IPS-20b (cell line): ENCODE data around the gene SCN1B.
A peak's percentile ranks its signal among the peaks of the same experiment; 100 is the strongest.
"Not testable (repeated sequence)": the region's sequence is repeated elsewhere in the genome, so short reads cannot be mapped to it uniquely, and the experiment has no call there.

Experiments used
- H3K27ac ChIP-seq: one replicate; pipeline ENCODE4 v1.5.1; 2013; ENCODE audit warnings: low read length
- H3K27me3 ChIP-seq: 2 replicates; pipeline ENCODE4 v1.6.1; 2013; ENCODE audit warnings: mild to moderate bottlenecking, low read length, inconsistent platforms; ENCODE audit not compliant: insufficient read depth
- H3K36me3 ChIP-seq: 2 replicates; pipeline ENCODE4 v1.6.1; 2013; ENCODE audit warnings: low read depth, mild to moderate bottlenecking, inconsistent platforms, low read length, moderate library complexity; ENCODE audit not compliant: insufficient read depth
- H3K4me1 ChIP-seq: 2 replicates; pipeline ENCODE4 v1.6.1; 2013; ENCODE audit warnings: mild to moderate bottlenecking, control low read depth, inconsistent platforms, low read length, moderate library complexity; ENCODE audit not compliant: insufficient read depth
- H3K4me3 ChIP-seq: 2 replicates; pipeline ENCODE4 v1.5.1; 2013; ENCODE audit warnings: mild to moderate bottlenecking, low read length, inconsistent platforms
- H3K9ac ChIP-seq: 2 replicates; pipeline ENCODE4 v1.6.1; 2013; ENCODE audit warnings: low read depth, mild to moderate bottlenecking, inconsistent platforms, low read length, moderate library complexity
- H3K9me3 ChIP-seq: 2 replicates; pipeline ENCODE4 v1.6.1; 2013; ENCODE audit warnings: mild to moderate bottlenecking, low read depth, low read length, inconsistent platforms; ENCODE audit not compliant: insufficient read depth

Gene SCN1B

GRCh38 chr19:34994643-34995541 is 35.4 kb upstream of the SCN1B start:
- Histone ChIP-seq H3K36me3 (no peaks in the 10 kb centered on the region), H3K27ac (no peak overlapping the region), H3K4me3 (no peak overlapping the region), H3K4me1 (peaks cover 15% of the 10 kb centered on the region; the same call in 1 of the 2 replicates), H3K9me3 (no peaks in the 10 kb centered on the region; the same call in 1 of the 2 replicates), H3K9ac (no peak overlapping the region), H3K27me3 (no peaks in the 10 kb centered on the region)

- Histone ChIP-seq H3K27ac (no peak overlapping the region), H3K4me3 (no peak overlapping the region), H3K27me3 (no peaks in the 10 kb centered on the region), H3K4me1 (peaks cover 15% of the 10 kb centered on the region; the same call in 1 of the 2 replicates), H3K36me3 (no peaks in the 10 kb centered on the region), H3K9me3 (no peaks in the 10 kb centered on the region; the same call in 1 of the 2 replicates), H3K9ac (no peak overlapping the region)
Observed at GRCh38 chr19:34995551-34995950, 34.7 kb upstream of the SCN1B start.

DNA sequence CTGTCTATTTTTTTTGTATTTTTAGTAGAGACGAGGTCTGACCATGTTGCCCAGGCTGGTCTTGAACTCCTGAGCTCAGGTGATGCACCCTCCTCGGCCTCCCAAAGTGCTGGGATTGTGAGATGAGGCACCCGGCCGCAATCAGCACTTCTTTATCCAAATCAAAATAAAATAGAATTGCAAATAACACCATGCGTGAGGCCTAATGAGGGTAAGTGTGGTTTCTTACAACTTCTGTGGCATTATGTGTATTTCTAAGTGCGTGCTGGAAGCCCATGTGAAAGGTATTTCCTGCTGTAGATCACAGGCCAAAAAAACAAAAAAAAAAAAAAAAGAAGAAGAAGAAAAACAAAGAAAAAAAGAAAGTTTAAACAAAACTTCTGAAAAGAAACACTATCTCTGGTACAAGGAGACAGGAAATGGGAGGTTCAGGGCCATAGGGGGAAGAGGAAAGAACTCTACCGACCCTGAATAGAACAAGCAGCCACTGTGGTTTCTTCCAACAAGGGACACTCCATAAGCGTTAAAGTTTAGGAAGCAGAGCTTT is 33.1 kb upstream of the SCN1B start:
- Histone ChIP-seq H3K9ac (peak overlapping the region; percentile 53; the same call in 1 of the 2 replicates), H3K27ac (peak overlapping the region; percentile 67)

DNA sequence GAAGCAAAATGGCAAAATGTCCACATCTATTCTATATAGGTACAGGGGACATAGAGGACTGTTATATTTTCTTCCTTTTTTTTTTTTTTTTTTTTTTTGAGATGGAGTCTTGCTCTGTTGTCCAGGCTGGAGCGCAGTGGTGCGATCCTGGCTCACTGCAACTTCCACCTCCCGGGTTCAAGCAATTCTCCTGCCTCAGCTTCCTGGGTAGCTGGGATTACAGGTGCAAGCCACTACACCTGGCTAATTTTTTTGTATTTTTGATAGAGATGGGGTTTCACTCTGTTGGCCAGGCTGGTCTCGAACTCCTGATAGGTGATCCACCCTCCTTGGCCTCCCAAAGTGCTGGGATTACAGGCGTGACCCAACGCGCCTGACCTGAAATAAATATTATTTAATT is 32.0 kb upstream of the SCN1B start:
- Histone ChIP-seq H3K36me3 (peaks cover 13% of the 10 kb centered on the region), H3K4me1 (peaks cover 25% of the 10 kb centered on the region)
- not testable (repeated sequence) for H3K9ac ChIP-seq, H3K9me3 ChIP-seq, H3K27ac ChIP-seq, H3K27me3 ChIP-seq, H3K4me3 ChIP-seq

More for the DNA sequence above, 33.1 kb upstream of the SCN1B start:
- H3K27me3 ChIP-seq = no peaks in the 10 kb centered on the region
- H3K4me3 ChIP-seq = no peak overlapping the region
- peaks cover 20% of the 10 kb centered on the region for H3K4me1 ChIP-seq
- H3K9me3 ChIP-seq = no peaks in the 10 kb centered on the region; the same call in 1 of the 2 replicates
- peaks cover 9% of the 10 kb centered on the region for H3K36me3 ChIP-seq

DNA sequence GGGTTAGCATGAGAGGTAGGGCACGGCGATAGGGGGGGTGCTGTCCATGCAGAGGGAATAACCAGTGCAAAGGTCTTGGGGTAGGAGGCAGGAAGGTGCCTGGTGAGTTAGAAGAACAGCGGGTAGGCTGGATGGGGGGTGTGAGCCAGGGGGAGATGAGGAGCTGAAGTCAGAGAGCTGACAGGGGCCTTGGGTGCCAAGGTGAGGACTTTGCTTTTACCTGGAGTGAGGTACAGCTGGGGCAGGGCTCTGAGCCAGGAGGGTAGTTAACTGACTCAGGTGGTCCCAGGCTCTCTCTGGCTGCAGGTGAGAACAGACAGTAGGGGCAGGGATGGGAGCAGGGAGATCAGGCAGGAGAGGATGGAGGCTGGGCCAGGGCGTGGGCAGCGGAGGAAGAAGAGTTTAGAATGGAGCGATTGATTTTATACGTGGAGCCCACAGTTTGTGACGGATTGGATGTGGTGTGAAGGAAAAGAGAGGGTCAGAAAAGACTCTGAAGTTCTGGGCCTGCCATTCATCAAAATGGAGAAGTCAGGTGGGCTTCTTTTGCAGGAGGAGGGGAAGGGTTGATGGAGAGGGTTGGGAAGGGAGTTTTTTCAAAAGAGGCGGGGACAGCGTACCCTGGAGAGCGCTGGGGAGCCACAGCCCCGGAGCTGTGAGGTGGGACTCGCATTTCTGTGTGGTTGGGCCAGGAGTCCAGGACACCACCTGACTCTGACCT is 31.3 kb upstream of the SCN1B start:
- Histone ChIP-seq H3K4me1 (peaks cover 25% of the 10 kb centered on the region), H3K4me3 (peak overlapping the region; percentile 94), H3K9me3 (no peaks in the 10 kb centered on the region; the same call in 1 of the 2 replicates), H3K36me3 (peaks cover 19% of the 10 kb centered on the region), H3K27me3 (no peaks in the 10 kb centered on the region), H3K27ac (peak overlapping the region; percentile 89), H3K9ac (peak overlapping the region; percentile 97)

DNA sequence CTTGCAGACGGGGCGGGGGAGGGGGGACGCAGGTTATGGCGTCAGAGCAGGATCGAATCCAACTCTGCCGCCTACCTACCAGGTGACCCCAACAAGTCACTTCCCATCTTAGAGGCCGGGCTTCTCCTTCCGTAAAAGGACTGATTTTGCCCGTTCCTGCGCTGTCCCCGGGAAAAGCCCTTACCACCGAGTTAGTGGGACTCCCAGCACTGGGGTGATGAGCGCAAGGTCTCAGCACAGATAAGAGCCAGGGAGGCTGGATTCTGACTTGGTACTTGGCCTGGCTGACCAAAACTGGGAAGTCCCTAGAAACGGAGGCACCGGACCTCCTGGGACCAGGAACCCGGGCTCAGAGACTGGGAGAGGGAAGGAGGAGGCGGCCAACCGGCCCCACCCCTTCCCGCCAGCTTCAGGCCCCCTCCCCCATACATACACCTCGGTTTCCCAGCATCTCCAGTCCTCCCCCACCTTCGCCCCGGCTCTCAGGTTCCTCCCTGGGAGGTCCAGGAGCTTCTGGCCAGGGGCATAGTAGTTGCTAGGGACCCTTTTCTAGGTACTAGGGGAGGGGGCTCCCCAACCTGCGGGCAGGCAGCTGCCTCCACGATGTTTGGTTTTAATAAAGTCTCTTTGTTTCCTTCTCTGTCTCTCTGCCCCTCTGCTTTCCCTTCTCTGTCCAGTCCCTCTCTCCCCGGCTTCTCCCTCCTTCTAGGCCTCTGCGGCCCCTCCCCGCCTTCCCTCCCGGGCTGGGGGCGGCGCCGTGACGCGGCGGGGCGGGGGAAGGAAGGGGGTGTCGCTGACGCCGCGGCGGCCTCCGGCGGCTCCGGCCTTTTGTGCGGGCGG is 30.6 kb upstream of the SCN1B start, which contains the start of gene GRAMD1A:
Gene GRAMD1A (plus strand): TSS at position 826 of the 840 bp plus-strand sequence. CDS start 156 bp downstream, outside the sequence.
- H3K9ac ChIP-seq = peak within 1 kb of the TSS; percentile 99
- H3K27ac ChIP-seq = peak within 1 kb of the TSS; percentile 89
- H3K9me3 ChIP-seq = no peaks in the 10 kb centered on the region; the same call in 1 of the 2 replicates
- H3K4me1 ChIP-seq = peaks cover 25% of the 10 kb centered on the region
- no peaks in the 10 kb centered on the region for H3K27me3 ChIP-seq
- peak within 1 kb of the TSS; percentile 100 for H3K4me3 ChIP-seq
- peaks cover 26% of the 10 kb centered on the region for H3K36me3 ChIP-seq

- Histone ChIP-seq H3K4me1 (peaks cover 25% of the 10 kb centered on the region), H3K9me3 (no peaks in the 10 kb centered on the region; the same call in 1 of the 2 replicates), H3K36me3 (peaks cover 29% of the 10 kb centered on the region), H3K27me3 (no peaks in the 10 kb centered on the region), H3K9ac (peak overlapping the region; percentile 99; the same call in 1 of the 2 replicates), H3K27ac (no peak overlapping the region), H3K4me3 (peak overlapping the region; percentile 100; the same call in 1 of the 2 replicates)
Observed at GRCh38 chr19:35000338-35000646, 30.0 kb upstream of the SCN1B start.

- peaks cover 35% of the 10 kb centered on the region for H3K36me3 ChIP-seq
- peaks cover 25% of the 10 kb centered on the region for H3K4me1 ChIP-seq
- no peaks in the 10 kb centered on the region for H3K27me3 ChIP-seq
- peak overlapping the region; percentile 100 for H3K4me3 ChIP-seq
- no peaks in the 10 kb centered on the region for H3K9me3 ChIP-seq
- H3K9ac ChIP-seq = peak overlapping the region; percentile 99
- peak overlapping the region; percentile 68 for H3K27ac ChIP-seq
Observed at GRCh38 chr19:35000647-35001501, 29.4 kb upstream of the SCN1B start.

GRCh38 chr19:35002037-35002535 is 28.2 kb upstream of the SCN1B start:
- no peaks in the 10 kb centered on the region for H3K27me3 ChIP-seq
- H3K4me1 ChIP-seq = peaks cover 19% of the 10 kb centered on the region
- peaks cover 47% of the 10 kb centered on the region for H3K36me3 ChIP-seq
- H3K4me3 ChIP-seq = peak overlapping the region; percentile 100
- no peaks in the 10 kb centered on the region for H3K9me3 ChIP-seq
- no peak overlapping the region for H3K27ac ChIP-seq
- peak overlapping the region; percentile 99; the same call in 1 of the 2 replicates for H3K9ac ChIP-seq

DNA sequence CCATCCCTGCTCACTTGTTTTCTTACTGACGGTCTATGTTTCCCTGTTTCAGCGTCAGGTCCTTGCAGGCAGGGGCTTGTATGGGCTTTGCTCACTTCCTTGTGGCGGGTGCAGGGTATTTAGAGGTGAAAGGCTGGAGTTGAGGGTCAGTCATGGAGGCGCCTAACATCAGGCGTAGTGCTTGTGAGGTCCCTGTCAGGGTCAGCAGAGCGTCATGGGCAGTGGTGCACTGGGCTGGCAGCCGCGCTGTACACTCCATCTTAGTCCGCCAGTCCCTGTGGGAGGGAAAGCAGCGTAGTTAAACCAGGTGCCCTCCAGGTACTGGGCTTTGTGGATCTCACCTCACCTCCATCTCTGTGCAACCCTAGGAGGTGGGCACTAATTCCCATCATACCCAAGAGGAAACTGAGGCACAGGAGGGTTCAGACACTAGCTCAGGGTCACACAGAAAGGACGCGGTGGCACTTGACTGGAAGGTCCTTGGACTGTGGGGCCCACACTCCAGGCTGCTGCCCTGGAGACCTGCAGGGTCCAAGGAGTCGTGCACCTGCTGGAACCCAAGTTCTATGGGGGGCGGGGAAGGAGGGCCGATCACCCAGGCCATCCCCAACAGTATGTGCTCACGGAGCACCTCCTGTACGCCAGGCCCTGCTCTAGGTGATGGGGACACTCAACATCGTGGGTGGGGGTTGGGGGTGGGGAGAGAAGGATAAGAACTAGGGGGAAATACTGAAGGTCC is 25.6 kb upstream of the SCN1B start:
- H3K27me3 ChIP-seq = no peaks in the 10 kb centered on the region
- H3K4me3 ChIP-seq = no peak overlapping the region
- no peak overlapping the region for H3K9ac ChIP-seq
- H3K36me3 ChIP-seq = peaks cover 59% of the 10 kb centered on the region
- no peak overlapping the region for H3K27ac ChIP-seq
- peaks cover 10% of the 10 kb centered on the region for H3K4me1 ChIP-seq
- H3K9me3 ChIP-seq = no peaks in the 10 kb centered on the region
